ENCODE results near the gene KCNN4. TPM values are rescaled to one million over a fixed set of nuclear protein-coding genes. Genes with fewer than 3 reads are reported as not detected.

KCNN4 gene
- total RNA-seq, 1 experiment from 2014 or later: not detected

- Histone ChIP-seq H3K27me3 (replicated peaks; ENCODE audit: insufficient read depth, low read depth, low read length, poor library complexity) (no peaks in the 10 kb centered on the region), H3K36me3 (ENCODE audit: insufficient read depth, low read length, poor library complexity, severe bottlenecking) (no peaks in the 10 kb centered on the region), H3K9me3 (ENCODE audit: low read depth, low read length, poor library complexity, severe bottlenecking) (no peaks in the 10 kb centered on the region), H3K27ac (ENCODE audit: low read depth, low read length, poor library complexity, severe bottlenecking) (no peak overlapping the region), H3K4me3 (ENCODE audit: low read depth, low read length, poor library complexity, severe bottlenecking) (no peak overlapping the region), H3K4me1 (ENCODE audit: insufficient read depth, low read length, poor library complexity, severe bottlenecking) (peaks cover 8% of the 10 kb centered on the region)
- ChIA-PET POLR2A (ENCODE audit: low non-redundant PET) (no interaction called here), CTCF (no interaction called here)
- TF ChIP-seq EZH2 (IDR thresholded peaks at IDR 0.05; ENCODE audit: borderline replicate concordance, low read depth, low read length, poor library complexity, severe bottlenecking): no peak
- TF ChIP-seq, protein P1, sequence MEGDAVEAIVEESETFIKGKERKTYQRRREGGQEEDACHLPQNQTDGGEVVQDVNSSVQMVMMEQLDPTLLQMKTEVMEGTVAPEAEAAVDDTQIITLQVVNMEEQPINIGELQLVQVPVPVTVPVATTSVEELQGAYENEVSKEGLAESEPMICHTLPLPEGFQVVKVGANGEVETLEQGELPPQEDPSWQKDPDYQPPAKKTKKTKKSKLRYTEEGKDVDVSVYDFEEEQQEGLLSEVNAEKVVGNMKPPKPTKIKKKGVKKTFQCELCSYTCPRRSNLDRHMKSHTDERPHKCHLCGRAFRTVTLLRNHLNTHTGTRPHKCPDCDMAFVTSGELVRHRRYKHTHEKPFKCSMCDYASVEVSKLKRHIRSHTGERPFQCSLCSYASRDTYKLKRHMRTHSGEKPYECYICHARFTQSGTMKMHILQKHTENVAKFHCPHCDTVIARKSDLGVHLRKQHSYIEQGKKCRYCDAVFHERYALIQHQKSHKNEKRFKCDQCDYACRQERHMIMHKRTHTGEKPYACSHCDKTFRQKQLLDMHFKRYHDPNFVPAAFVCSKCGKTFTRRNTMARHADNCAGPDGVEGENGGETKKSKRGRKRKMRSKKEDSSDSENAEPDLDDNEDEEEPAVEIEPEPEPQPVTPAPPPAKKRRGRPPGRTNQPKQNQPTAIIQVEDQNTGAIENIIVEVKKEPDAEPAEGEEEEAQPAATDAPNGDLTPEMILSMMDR (conservative IDR thresholded peaks at IDR 0.05; ENCODE audit: low read depth, low read length): no peak
- intact Hi-C loops (cut with micrococcal nuclease; ENCODE audit: unreplicated experiment): no loop called here
- DNase-seq (ENCODE audit: low spot score): no peak
- BruUV-seq (replicated peaks): no TSS peak
Measured at GRCh38 chr19:43782311-43782660, 1.5 kb upstream of the KCNN4 start.

- BruUV-seq (replicated peaks): no TSS peak
- no peaks in the 10 kb centered on the region for H3K27me3 ChIP-seq (replicated peaks; ENCODE audit: insufficient read depth, low read depth, low read length, poor library complexity)
- no peak overlapping the region for H3K27ac ChIP-seq (ENCODE audit: low read depth, low read length, poor library complexity, severe bottlenecking)
- H3K36me3 ChIP-seq (ENCODE audit: insufficient read depth, low read length, poor library complexity, severe bottlenecking): no peaks in the 10 kb centered on the region
- no peak for TF ChIP-seq EZH2 (IDR thresholded peaks at IDR 0.05; ENCODE audit: borderline replicate concordance, low read depth, low read length, poor library complexity, severe bottlenecking)
- TF ChIP-seq, protein P1 (conservative IDR thresholded peaks at IDR 0.05; ENCODE audit: low read depth, low read length): no peak
- ChIA-PET POLR2A (ENCODE audit: low non-redundant PET) (no interaction called here), CTCF (no interaction called here)
- H3K4me1 ChIP-seq (ENCODE audit: insufficient read depth, low read length, poor library complexity, severe bottlenecking): peaks cover 9% of the 10 kb centered on the region
- no peak for DNase-seq (ENCODE audit: low spot score)
- no peak overlapping the region for H3K4me3 ChIP-seq (ENCODE audit: low read depth, low read length, poor library complexity, severe bottlenecking)
- intact Hi-C loops (cut with micrococcal nuclease; ENCODE audit: unreplicated experiment): no loop called here
- no peaks in the 10 kb centered on the region for H3K9me3 ChIP-seq (ENCODE audit: low read depth, low read length, poor library complexity, severe bottlenecking)
Measured at GRCh38 chr19:43781630-43782310, 997 bp upstream of the KCNN4 start.

DNA sequence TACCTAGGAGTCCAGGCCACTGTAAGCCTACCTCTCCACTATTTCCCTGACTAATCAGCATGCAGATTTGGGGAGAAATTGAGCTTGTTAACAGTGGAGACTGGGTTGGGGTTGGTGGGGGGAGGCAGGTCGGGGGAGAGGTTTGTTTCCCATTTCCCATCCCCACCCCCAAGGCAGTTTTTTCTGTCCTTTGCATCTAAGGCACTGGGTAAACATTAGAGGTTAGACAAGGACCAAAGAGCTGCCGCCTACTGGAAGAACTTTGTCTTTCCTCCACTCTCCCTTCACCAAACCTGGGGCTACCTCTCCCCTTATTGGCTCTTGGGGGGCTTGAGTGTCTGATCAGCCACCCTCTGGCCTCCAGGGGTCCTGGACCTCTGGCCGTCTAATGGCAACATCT lies 953 bp downstream of the KCNN4 start:
- DNase-seq (ENCODE audit: low spot score): no peak
- no peaks in the 10 kb centered on the region for H3K36me3 ChIP-seq (ENCODE audit: insufficient read depth, low read length, poor library complexity, severe bottlenecking)
- ChIA-PET POLR2A (ENCODE audit: low non-redundant PET) (no interaction called here), CTCF (no interaction called here)
- no peak overlapping the region for H3K4me3 ChIP-seq (ENCODE audit: low read depth, low read length, poor library complexity, severe bottlenecking)
- BruUV-seq (replicated peaks): no TSS peak
- H3K27ac ChIP-seq (ENCODE audit: low read depth, low read length, poor library complexity, severe bottlenecking): no peak overlapping the region
- intact Hi-C loops (cut with micrococcal nuclease; ENCODE audit: unreplicated experiment): no loop called here
- H3K4me1 ChIP-seq (ENCODE audit: insufficient read depth, low read length, poor library complexity, severe bottlenecking): peaks cover 9% of the 10 kb centered on the region
- no peaks in the 10 kb centered on the region for H3K9me3 ChIP-seq (ENCODE audit: low read depth, low read length, poor library complexity, severe bottlenecking)
- TF ChIP-seq, protein P1 (conservative IDR thresholded peaks at IDR 0.05; ENCODE audit: low read depth, low read length): no peak
- no peak for TF ChIP-seq EZH2 (IDR thresholded peaks at IDR 0.05; ENCODE audit: borderline replicate concordance, low read depth, low read length, poor library complexity, severe bottlenecking)
- H3K27me3 ChIP-seq (replicated peaks; ENCODE audit: insufficient read depth, low read depth, low read length, poor library complexity): peaks cover 7% of the 10 kb centered on the region

All from A673 (cell line).